ENCODE measurements around the gene BHLHA15.
A peak's percentile ranks its signal among the peaks of the same experiment; 100 is the strongest.

The BHLHA15 gene

DNA sequence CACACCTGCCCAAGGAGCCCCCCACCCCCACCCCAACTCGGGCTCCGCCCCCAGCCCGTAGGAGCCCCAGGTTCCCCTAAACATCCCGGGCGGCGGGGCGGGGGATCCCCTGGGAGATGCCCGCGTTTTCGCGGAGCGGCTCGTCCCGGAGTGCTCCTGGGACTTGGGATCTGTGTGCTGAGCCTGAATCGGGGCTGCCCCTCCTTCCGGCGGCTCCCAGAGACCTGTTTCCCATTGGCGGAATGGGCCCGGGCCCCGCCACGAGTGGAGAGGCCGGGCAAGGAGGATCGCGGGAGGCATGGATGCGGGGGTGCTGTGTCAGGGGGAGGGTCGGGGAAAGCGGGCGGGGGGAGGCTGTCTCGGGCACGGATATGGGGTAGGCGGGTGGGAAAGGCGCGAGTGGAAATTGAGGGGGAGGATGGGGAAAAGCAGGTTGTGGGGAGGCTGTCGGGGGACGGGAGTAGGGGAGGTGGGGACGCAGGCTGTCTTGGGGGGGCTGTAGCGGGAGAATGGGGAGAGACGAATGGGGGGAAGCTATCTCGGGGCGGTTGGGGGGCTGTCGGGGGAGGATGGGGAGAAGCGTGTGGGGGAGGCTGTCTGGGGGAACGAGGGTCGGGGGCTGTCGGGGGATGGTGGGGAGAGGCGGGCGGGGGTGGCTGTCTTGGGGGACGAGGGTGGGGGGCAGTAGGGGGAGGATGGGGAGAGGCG, 572 bp upstream of the BHLHA15 start:
- H3K4me3 ChIP-seq (replicated peaks in 1 of 2; ENCODE audit: low read depth in 2 of 2, low read length in 2 of 2) = peak overlapping the region; percentile 32 to 36
- peak in 1 of 2 donors; percentile 12 for DNase-seq (ENCODE audit: low read depth in 2 of 2)
- TF ChIP-seq, protein P1, sequence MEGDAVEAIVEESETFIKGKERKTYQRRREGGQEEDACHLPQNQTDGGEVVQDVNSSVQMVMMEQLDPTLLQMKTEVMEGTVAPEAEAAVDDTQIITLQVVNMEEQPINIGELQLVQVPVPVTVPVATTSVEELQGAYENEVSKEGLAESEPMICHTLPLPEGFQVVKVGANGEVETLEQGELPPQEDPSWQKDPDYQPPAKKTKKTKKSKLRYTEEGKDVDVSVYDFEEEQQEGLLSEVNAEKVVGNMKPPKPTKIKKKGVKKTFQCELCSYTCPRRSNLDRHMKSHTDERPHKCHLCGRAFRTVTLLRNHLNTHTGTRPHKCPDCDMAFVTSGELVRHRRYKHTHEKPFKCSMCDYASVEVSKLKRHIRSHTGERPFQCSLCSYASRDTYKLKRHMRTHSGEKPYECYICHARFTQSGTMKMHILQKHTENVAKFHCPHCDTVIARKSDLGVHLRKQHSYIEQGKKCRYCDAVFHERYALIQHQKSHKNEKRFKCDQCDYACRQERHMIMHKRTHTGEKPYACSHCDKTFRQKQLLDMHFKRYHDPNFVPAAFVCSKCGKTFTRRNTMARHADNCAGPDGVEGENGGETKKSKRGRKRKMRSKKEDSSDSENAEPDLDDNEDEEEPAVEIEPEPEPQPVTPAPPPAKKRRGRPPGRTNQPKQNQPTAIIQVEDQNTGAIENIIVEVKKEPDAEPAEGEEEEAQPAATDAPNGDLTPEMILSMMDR (IDR thresholded peaks at IDR 0.05; ENCODE audit: low read depth, low read length) = no peak

DNA sequence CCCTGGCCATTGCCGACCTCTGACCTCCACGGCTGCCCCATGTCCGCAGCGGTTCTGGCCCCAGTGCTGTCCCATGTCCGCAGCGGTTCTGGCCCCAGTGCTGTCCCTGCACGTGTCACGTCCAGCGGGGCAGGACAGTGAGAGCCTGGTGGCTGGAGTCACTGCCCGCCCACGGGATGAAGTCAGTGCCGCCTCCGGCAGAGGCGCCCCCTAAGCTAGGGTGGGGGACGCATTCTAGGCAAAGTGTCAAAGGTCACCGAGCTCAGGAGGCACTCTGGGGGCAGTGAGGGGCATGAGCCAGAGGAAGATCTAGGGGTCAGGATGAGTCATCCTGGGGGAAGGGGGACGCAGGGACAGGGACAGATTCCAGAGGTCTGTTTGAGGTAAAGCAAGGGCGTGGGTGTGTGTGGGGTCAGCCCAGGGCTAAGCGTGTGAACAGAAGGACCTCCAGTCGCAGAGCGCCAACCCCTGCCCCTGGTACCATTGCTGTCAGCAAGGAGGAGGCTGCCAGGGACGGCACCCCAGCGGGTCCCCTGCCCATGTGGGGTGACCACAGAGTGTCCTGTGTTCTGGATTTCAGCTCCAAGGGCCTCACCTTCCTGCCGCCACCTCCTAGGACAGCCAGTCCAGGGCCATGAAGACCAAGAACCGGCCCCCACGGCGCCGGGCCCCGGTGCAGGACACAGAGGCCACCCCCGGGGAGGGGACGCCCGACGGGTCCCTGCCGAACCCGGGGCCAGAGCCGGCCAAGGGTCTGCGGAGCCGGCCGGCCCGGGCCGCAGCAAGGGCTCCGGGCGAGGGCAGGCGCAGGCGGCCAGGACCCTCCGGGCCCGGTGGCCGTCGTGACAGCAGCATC, 665 bp downstream of the BHLHA15 start:
- DNase-seq (ENCODE audit: low read depth in 2 of 2) = no peak
- peak overlapping the region in 1 of 2 donors; percentile 43 for H3K4me3 ChIP-seq (replicated peaks in 1 of 2; ENCODE audit: low read depth in 2 of 2, low read length in 2 of 2)
- TF ChIP-seq, protein P1 (IDR thresholded peaks at IDR 0.05; ENCODE audit: low read depth, low read length) = no peak

GRCh38 chr7:98212532-98213041, 1.3 kb downstream of the BHLHA15 start:
- TF ChIP-seq, protein P1 (IDR thresholded peaks at IDR 0.05; ENCODE audit: low read depth, low read length) = no peak
- no peak for DNase-seq (ENCODE audit: low read depth in 2 of 2)
- H3K4me3 ChIP-seq (replicated peaks in 1 of 2; ENCODE audit: low read depth in 2 of 2, low read length in 2 of 2) = no peak overlapping the region

DNA sequence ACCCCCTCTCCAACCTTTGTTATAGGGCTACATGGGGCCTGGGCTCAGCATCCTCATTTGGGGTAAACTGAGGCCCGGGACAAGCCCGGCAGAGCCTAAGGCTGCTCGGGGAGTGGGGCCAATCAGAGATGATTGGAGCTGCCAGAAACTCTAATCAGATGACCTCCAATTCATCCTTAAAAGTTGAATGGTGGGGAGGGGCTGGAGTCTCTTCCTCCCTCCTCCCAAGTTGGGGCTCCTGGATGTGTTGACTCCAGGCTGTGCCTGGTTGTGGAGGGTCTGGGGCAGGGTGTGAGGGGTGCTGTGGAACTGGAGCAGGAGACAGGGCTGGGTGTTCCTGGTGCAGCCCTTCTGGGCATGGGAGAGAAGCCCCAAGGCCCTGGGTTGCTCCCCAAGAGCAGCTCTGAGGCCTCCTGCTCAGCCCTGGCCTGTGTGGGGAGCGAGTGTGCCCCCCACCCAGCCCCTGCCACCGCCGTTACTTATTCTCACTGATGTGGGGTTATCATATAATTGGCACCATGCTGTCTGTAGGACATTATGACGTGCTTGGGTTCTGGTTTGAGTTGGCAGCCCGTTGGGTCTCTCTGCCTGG, 2.2 kb downstream of the BHLHA15 start:
- DNase-seq (ENCODE audit: low read depth in 2 of 2) = no peak
- TF ChIP-seq, protein P1 (IDR thresholded peaks at IDR 0.05; ENCODE audit: low read depth, low read length) = no peak
- no peak overlapping the region for H3K4me3 ChIP-seq (replicated peaks in 1 of 2; ENCODE audit: low read depth in 2 of 2, low read length in 2 of 2)

GRCh38 chr7:98213888-98214810, 2.9 kb downstream of the BHLHA15 start:
- TF ChIP-seq, protein P1 (IDR thresholded peaks at IDR 0.05; ENCODE audit: low read depth, low read length) = no peak

GRCh38 chr7:98214811-98215321, 3.6 kb downstream of the BHLHA15 start:
- DNase-seq (ENCODE audit: low read depth in 2 of 2) = no peak
- no peak overlapping the region for H3K4me3 ChIP-seq (replicated peaks in 1 of 2; ENCODE audit: low read depth in 2 of 2, low read length in 2 of 2)

More at GRCh38 chr7:98213888-98214810, 2.9 kb downstream of the BHLHA15 start:
- no peak for DNase-seq (ENCODE audit: low read depth in 2 of 2)
- H3K4me3 ChIP-seq (replicated peaks in 1 of 2; ENCODE audit: low read depth in 2 of 2, low read length in 2 of 2) = no peak overlapping the region

More at GRCh38 chr7:98214811-98215321, 3.6 kb downstream of the BHLHA15 start:
- TF ChIP-seq, protein P1 (IDR thresholded peaks at IDR 0.05; ENCODE audit: low read depth, low read length) = no peak
